Omental fat pad (tissue), 4 donors: ENCODE results near the gene LYSMD1. TPM values are rescaled to one million over a fixed set of nuclear protein-coding genes. Genes with fewer than 3 reads are reported as not detected.

Source experiments
- ATAC-seq: fragments of 150-250 bp; one replicate; pipeline ENCODE4 v1.9.1; 2016; ENCODE audit warnings: mild to moderate bottlenecking, moderate library complexity; ENCODE audit not compliant: low FRiP score
- DNase-seq: peaks from one replicate; pipeline ENCODE4 v3.0.0-alpha.2; 2019; ENCODE audit warnings: low spot score
- total RNA-seq, 4 donors: library from RNA; depleted of rRNA; stranded (reverse); fragments of >200 nt; gene quantifications; one replicate each; pipeline ENCODE4 v1.1.0, GENCODE V29; 2016
- TF ChIP-seq, protein P1 (sequence below), 3 donors: fragments of 450-650 bp; IDR thresholded peaks; one replicate each; pipeline ENCODE4 v1.5.1; 2016 to 2017; ENCODE audit warnings: antibody characterized with exemption in 3 of 3, mild to moderate bottlenecking in 3 of 3, moderate library complexity in 2 of 3

Gene LYSMD1
- total RNA-seq, 4 donors from 2014 or later: 4.1 to 11.0 (median 9.8) TPM

DNA sequence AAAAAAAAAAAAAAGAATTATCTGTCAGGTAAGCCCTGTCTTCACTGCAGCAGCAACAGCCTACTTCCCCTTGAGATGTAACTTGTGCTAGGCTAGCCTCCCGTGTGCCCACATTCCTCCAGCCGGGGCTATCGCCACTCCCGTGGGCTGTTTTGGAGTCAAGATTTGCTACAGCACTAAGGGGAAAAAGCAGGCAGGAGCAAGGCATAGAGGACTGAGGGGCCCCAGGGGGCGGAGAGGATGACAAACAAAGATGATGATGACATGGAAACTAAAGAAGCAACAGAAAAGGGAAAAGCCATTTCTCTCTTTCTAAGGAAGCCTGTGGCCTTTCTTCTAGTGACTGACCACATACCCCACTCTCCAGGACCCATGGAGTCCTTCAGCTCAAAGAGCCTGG is 7.4 kb downstream of the LYSMD1 start:
- no peak for DNase-seq
- TF ChIP-seq, protein P1, sequence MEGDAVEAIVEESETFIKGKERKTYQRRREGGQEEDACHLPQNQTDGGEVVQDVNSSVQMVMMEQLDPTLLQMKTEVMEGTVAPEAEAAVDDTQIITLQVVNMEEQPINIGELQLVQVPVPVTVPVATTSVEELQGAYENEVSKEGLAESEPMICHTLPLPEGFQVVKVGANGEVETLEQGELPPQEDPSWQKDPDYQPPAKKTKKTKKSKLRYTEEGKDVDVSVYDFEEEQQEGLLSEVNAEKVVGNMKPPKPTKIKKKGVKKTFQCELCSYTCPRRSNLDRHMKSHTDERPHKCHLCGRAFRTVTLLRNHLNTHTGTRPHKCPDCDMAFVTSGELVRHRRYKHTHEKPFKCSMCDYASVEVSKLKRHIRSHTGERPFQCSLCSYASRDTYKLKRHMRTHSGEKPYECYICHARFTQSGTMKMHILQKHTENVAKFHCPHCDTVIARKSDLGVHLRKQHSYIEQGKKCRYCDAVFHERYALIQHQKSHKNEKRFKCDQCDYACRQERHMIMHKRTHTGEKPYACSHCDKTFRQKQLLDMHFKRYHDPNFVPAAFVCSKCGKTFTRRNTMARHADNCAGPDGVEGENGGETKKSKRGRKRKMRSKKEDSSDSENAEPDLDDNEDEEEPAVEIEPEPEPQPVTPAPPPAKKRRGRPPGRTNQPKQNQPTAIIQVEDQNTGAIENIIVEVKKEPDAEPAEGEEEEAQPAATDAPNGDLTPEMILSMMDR (IDR thresholded peaks at IDR 0.05): no peak
- no peak for ATAC-seq

DNA sequence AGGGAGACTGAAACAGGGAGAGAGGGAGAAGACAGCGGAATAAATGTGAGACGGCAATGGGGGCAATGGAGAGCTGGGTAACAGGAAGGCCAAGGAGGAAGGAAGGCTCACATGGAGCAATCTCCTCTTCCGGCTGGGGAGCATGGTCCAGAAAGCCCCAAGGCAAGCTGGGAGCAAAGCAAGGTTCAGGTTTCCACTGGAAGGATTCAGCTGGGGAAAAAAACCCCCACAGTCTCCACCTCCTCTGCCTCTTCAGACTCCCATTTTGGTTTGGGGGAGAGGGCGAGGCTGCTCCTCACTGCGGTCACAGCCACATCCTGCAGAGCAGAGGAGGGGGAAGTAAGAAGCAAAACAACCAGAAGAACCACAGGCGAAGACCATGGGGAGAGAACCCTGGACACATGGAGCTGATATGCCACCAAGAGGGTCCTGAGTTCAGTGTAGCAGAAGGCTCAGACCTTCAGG is 8.6 kb downstream of the LYSMD1 start:
- no peak for ATAC-seq
- DNase-seq: no peak

DNA sequence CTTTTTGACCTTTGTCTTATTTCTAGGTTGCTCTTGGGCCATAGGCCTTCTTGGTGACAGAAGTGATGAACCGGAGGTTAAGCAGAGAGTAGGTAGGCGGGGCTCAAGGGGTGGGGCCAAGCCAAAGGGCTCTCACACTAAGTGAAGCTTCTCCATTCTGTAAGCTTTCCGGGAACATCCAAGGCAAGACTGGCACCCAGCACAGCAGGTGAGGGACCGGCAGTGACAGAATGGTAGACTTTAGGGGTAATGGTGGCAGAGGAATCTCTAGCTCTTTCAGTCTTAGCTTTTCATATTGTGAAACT is 9.2 kb downstream of the LYSMD1 start, which contains the start of gene TNFAIP8L2:
Gene TNFAIP8L2 (plus strand): TSS at position 135 of the 305 bp plus-strand sequence. CDS start 2,049 bp downstream, outside the sequence.
- ATAC-seq (no peak), DNase-seq (no peak)
- TF ChIP-seq, protein P1 (IDR thresholded peaks at IDR 0.05): no peak

More for the DNA sequence above, 8.6 kb downstream of the LYSMD1 start:
- TF ChIP-seq, protein P1 (IDR thresholded peaks at IDR 0.05): no peak

DNA sequence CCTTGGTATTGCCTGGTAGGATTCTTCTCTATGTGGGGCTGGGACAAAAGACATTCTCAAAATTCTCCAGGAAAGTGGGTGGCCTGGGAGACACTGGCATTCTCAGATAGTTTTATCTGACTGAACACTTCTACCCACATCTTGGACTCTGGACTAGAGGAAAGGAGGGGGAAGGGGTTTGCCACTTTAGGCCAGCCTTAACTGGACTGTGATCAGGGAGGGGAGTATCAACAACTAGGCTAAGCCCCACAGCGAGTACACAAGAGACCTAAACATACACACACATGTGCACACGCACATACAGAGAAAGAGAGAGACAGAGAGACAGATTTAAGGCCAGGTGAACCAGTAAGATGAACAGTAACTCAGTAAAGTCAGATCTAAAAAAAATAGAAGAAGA is 18.0 kb downstream of the LYSMD1 start:
- TF ChIP-seq, protein P1 (IDR thresholded peaks at IDR 0.05): no peak
- DNase-seq (no peak), ATAC-seq (no peak)

DNA sequence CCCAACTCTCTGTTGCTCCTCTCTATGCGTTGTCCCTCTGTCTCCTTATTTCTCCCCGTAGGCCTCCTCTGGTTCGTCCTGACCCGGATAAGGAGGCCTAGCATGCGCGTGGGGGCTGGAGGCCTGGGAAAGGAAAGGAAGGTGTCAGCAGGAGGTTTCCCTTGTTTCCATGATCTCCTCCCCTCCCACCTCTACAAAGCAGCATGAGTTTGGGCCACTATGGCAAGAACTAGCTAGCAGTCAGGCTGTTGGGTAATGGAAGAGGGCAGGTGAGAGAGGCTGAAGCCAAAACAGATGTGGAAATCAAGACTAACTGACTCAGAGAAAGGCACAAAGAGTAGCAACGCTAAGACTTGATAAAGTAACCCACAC is 18.6 kb downstream of the LYSMD1 start:
- TF ChIP-seq, protein P1 (IDR thresholded peaks at IDR 0.05): no peak
- no peak for DNase-seq
- peak; percentile 33 for ATAC-seq

DNA sequence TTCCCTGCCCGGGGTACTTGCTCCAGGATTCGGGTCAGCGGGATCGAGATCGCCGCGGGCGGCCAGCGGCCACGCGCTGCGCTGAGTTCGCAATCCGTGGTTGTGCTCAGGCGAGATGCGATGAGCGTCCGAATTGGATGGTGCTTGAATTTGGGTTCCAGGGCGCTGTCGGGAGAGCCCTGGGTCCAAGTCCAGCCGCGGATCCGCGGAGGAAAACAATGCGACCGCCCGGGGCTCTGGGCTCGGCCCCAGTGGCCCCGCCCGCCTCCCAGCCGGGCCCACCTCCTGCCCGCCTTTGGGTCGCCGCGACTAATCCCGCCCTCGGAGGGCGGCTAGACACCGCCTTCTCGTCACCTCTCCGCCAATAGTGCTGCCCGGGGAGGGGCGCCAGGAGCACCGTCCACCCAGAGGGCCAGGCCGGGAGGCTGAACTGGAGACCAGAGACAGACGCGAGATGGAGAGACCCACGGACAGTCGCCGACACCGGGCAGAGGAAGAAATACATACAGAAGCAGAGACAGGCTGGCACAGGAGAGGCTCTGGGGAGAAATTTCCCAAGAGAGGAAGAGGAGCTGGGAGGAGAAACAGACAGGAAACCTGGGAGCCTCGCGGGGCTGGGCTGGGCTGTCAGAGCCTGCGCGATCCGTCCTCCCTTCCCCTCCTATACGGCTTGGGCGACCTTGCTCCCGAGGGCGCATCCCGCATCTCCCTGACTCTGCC is 19.1 kb downstream of the LYSMD1 start, which contains the start of gene SEMA6C:
Gene SEMA6C (minus strand): TSS at position 220 of the 720 bp plus-strand sequence. CDS start 4,010 bp downstream, outside the sequence.
- TF ChIP-seq, protein P1 (IDR thresholded peaks at IDR 0.05): no peak
- ATAC-seq (peak; percentile 98), DNase-seq (peak; percentile 71)

DNA sequence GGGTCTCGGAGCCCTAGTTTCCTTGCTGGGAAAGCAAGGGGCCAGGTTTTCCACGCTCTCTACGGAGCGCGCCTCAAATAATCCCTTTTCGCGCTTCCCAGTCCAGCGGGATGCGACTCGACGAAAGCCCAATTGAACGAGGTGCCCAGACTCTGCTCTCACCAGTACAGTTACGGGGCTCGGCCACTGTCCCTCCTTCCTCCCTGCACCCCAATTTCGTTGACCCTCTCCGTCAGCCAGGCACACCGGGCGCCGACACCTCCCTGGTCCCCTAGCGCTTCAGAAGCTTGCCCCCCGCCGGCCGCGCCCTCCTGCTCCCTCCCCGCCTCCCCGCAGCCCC is 19.7 kb downstream of the LYSMD1 start:
- TF ChIP-seq, protein P1 (IDR thresholded peaks at IDR 0.05): no peak
- ATAC-seq (peak; percentile 12), DNase-seq (no peak)
